Pancreas (tissue), 10 donors: Measurements from ENCODE around the gene CRACR2B. TPM values are rescaled to one million over a fixed set of nuclear protein-coding genes. Genes with fewer than 3 reads are reported as not detected.

ENCODE experiments used
- ATAC-seq, 4 donors: fragments of 200-7000 bp; cut with Tn5 transposase; one replicate each; pipeline versions ENCODE4 v1.8.0 to v1.9.1; 2020; ENCODE audit warnings: mild to moderate bottlenecking in 4 of 4, moderate library complexity in 4 of 4
- DNase-seq, 6 donors: peaks; one replicate each; pipeline ENCODE4 v3.0.0-alpha.2; 2020
- FAIRE-seq: peaks from 2 replicates; lab custom pipeline; 2012; peaks lifted over from hg19 to GRCh38; lab: Jason Lieb, UNC
- H3K27ac ChIP-seq, 4 donors: fragments of 200-600 bp; sonication (generic); 1 replicate in 3 of 4; 2 replicates in 1 of 4; pipeline versions ENCODE4 v1.5.0 to v1.8.0; 2020
- H3K27me3 ChIP-seq, 4 donors: fragments of 200-600 bp; one replicate each; pipeline ENCODE4 v1.8.0; 2021
- H3K36me3 ChIP-seq, 3 donors: fragments of 200-600 bp; sonication (generic) in 1 of 3; one replicate each; pipeline versions ENCODE4 v1.5.0 to v1.8.0; 2020 to 2021
- H3K4me1 ChIP-seq, 3 donors: fragments of 200-600 bp; one replicate each; pipeline ENCODE4 v1.8.0; 2021
- H3K4me3 ChIP-seq, 4 donors: fragments of 200-600 bp; sonication (generic) in 2 of 4; one replicate each; pipeline versions ENCODE4 v1.5.0 to v1.8.0; 2020 to 2021
- H3K9me3 ChIP-seq, 4 donors: fragments of 200-600 bp; one replicate each; pipeline ENCODE4 v1.8.0; 2021
- WGBS, 2 donors: extraction: QIAGEN DNeasy Blood & Tissue Kit; methylation state at CpG; one replicate each; pipeline ENCODE4 v1.1.7; 2013; 5-methylcytosine and 5-hydroxymethylcytosine counted together
- intact Hi-C, 3 donors: fragments of 100-400 bp; cut with DNase I; formaldehyde crosslinking; loops; one replicate each; pipeline versions ENCODE4 v1.11.1 to v1.14.2; 2022
- polyA plus RNA-seq, 2 donors: library from polyadenylated mRNA; stranded (reverse); fragments of 200-250 nt; gene quantifications; one replicate each; pipeline ENCODE4 v1.2.3, GENCODE V29; 2013
- total RNA-seq, 6 donors: library from RNA; stranded (reverse); fragmentation: NEBNext Ultra II Directional in 4 of 6; extraction: Animal tissue kit (Norgen Biotek cat#: 25700) in 4 of 6; gene quantifications; one replicate each; pipeline versions ENCODE4 v1.2.1 to v1.2.4, GENCODE V29; 2021 to 2023
- TF ChIP-seq, protein P1 (sequence below), 4 donors: fragments of 200-600 bp; sonication (generic) in 3 of 4; IDR thresholded peaks; one replicate each; pipeline versions ENCODE4 v1.5.0 to v1.8.0; 2021; ENCODE audit warnings: antibody characterized with exemption in 4 of 4
- donor health status: healthy with polysubstance abuse.
- donor health status: DM: no; HTN: no; CAD: no; lungs with moderate emphysema.
- donor health status: DM: no; HTN: no; CAD: no.
- donor health status: control.
- donor health status: control.
- donor health status: Bipolar disorder and iron deficiency.
- donor health status: DM: yes; HTN: yes; CAD: no.
- donor health status: DM: no; HTN: no; CAD: no.
- donor health status: DM: no; HTN: no; CAD: no.
- donor health status: DM: yes; HTN: yes; CAD: no.

CRACR2B gene
- total and polyA plus RNA-seq, 8 donors, result 60.6 to 378 (median 125) TPM

DNA sequence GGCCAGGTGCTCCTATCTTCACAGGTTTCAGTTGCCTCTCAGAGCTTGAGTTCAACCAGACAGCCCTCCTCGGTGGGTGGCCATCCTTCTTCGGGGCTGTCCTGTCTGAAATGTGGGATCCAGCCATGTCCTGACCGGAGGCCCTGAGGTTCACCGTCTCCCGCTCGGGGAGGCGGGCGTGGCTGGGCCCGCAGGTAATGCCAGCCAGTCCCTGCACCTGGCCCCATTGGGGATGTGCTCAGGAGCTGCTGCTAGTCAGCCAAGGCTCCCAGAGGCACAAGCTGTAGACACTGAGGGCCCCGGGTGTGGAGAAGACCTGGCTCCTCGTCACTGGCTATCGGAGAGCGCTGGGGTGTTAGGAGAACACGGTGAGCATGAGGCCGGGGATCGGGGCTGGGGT lies 47.5 kb downstream of the CRACR2B start:
- TF ChIP-seq, protein P1, sequence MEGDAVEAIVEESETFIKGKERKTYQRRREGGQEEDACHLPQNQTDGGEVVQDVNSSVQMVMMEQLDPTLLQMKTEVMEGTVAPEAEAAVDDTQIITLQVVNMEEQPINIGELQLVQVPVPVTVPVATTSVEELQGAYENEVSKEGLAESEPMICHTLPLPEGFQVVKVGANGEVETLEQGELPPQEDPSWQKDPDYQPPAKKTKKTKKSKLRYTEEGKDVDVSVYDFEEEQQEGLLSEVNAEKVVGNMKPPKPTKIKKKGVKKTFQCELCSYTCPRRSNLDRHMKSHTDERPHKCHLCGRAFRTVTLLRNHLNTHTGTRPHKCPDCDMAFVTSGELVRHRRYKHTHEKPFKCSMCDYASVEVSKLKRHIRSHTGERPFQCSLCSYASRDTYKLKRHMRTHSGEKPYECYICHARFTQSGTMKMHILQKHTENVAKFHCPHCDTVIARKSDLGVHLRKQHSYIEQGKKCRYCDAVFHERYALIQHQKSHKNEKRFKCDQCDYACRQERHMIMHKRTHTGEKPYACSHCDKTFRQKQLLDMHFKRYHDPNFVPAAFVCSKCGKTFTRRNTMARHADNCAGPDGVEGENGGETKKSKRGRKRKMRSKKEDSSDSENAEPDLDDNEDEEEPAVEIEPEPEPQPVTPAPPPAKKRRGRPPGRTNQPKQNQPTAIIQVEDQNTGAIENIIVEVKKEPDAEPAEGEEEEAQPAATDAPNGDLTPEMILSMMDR (IDR thresholded peaks at IDR 0.05), result no peak
- no peaks in the 10 kb centered on the region for H3K9me3 ChIP-seq
- FAIRE-seq (no peak), DNase-seq (no peak), ATAC-seq (no peak)
- intact Hi-C loops, result no loop called here
- no peaks in the 10 kb centered on the region for H3K27me3 ChIP-seq
- 91 to 93% methylated on average over 16 of the region's 16 CpGs for WGBS, 2 donors
- H3K4me3 ChIP-seq, result no peak overlapping the region
- H3K4me1 ChIP-seq, result peaks cover 0 to 4% (median 0%) of the 10 kb centered on the region in 3 donors
- H3K27ac ChIP-seq, result no peak overlapping the region
- no peaks in the 10 kb centered on the region for H3K36me3 ChIP-seq

DNA sequence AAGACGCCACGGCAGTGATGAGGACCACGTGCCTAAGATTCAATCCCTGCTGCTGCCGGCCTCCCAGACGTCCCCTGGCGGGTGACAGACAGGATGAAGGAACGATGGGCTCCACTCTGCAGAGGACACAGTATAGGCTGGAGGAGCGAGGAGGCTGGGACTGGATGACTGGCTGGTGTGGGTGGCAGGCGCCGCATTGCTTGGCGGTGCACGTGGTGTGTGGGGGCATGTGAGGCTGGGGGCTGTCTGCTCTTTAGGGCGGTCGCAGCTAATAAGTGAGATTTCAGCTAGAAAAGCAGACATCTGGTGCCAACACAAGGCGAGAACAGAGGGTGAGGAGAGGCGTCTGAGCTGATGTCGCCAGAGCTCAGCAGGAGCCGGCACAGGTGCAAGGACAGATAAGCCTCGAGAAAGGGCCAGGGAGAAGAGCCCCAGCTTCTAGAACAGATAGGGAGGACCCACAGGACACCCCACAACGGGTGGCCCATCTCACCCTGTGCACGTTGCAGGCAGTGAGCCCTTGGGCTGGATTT lies 48.1 kb downstream of the CRACR2B start:
- H3K27ac ChIP-seq, result no peak overlapping the region
- FAIRE-seq (no peak), ATAC-seq (peak; percentile 25 to 37 (median 34)), DNase-seq (no peak)
- WGBS, 2 donors, result 65 to 70% methylated on average over 21 of the region's 21 CpGs
- no peaks in the 10 kb centered on the region for H3K36me3 ChIP-seq
- intact Hi-C loops, result no loop called here
- TF ChIP-seq, protein P1 (IDR thresholded peaks at IDR 0.05), result no peak
- peaks cover 0 to 4% (median 0%) of the 10 kb centered on the region in 3 donors for H3K4me1 ChIP-seq
- H3K27me3 ChIP-seq, result no peaks in the 10 kb centered on the region
- H3K9me3 ChIP-seq, result no peaks in the 10 kb centered on the region
- no peak overlapping the region for H3K4me3 ChIP-seq

DNA sequence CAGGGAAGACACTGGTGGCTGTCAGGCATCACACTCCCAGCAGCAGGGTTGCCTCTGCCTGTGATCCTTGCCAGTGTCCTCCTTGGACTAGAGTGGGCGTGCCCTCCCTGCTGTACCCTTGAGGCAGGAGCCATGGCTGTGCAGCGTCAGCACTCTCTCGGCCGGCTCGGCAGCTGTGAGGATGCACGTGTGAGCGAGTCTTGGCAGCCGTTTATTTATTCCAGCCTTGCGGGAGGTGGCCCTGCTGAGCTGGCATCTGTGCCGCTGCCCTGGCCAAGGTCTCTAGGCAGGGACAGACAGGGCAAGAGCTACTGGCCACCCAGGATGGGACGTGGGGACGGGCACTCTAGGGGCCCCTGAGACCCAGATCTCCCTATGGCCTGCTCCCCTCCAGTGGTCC lies 48.8 kb downstream of the CRACR2B start:
- no peak for FAIRE-seq
- peak; percentile 72 to 95 (median 81) for DNase-seq
- ATAC-seq, result peak; percentile 92 to 93 (median 92)
- Histone ChIP-seq H3K27ac (no peak overlapping the region), H3K36me3 (no peaks in the 10 kb centered on the region), H3K4me3 (no peak overlapping the region), H3K4me1 (peaks cover 0 to 4% (median 0%) of the 10 kb centered on the region in 3 donors), H3K9me3 (no peaks in the 10 kb centered on the region), H3K27me3 (no peaks in the 10 kb centered on the region)
- TF ChIP-seq, protein P1 (IDR thresholded peaks at IDR 0.05), result no peak
- intact Hi-C loops, result no loop called here
- WGBS, 2 donors, result 19 to 27% methylated on average over 12 of the region's 12 CpGs

DNA sequence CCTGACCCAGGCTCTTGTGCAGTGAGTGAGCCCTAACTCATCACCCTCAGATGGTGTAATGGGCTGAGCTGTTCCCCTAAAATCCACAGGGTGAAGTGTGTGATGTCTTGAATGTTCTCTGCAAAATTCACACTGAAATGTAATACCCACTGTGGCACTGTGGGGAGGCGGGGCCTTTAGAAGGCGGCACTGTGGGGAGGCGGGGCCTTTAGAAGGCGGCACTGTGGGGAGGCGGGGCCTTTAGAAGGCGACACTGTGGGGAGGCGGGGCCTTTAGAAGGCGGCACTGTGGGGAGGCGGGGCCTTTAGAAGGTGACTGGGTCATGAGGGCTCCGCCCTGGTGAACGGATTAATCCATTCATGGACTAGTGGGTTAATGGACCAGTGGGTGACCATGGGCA lies 49.8 kb downstream of the CRACR2B start:
- Histone ChIP-seq H3K27me3 (no peaks in the 10 kb centered on the region), H3K36me3 (no peaks in the 10 kb centered on the region), H3K9me3 (no peaks in the 10 kb centered on the region), H3K4me1 (peaks cover 0 to 4% (median 0%) of the 10 kb centered on the region in 3 donors), H3K27ac (no peak overlapping the region), H3K4me3 (no peak overlapping the region)
- DNase-seq (no peak), FAIRE-seq (no peak), ATAC-seq (no peak)
- TF ChIP-seq, protein P1 (IDR thresholded peaks at IDR 0.05), result no peak
- intact Hi-C loops, result no loop called here
- 97% methylated on average over 11 of the region's 11 CpGs for WGBS, 2 donors

DNA sequence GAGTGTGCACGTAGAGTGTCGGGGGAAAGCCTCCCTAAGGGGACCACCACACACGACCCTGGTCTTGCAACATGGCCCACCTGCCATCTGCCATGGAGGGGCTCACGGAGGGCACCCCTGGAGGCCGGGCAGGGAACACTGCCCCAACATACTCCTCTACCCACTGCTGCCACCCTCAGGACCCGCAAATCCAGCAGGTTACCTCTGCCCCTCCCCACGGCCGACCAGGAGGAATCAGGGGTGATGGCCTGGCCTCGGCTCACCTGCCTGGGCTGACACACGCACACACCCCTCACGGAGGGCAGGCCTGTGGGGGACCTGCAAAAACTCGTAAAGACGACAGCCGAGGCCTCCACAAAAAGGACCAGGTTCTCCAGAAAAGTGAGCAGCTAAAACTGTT lies 52.7 kb downstream of the CRACR2B start:
- Histone ChIP-seq H3K27ac (no peak overlapping the region), H3K4me3 (no peak overlapping the region), H3K27me3 (no peaks in the 10 kb centered on the region), H3K9me3 (no peaks in the 10 kb centered on the region), H3K36me3 (no peaks in the 10 kb centered on the region), H3K4me1 (peaks cover 0 to 4% (median 0%) of the 10 kb centered on the region in 3 donors)
- DNase-seq, result no peak
- TF ChIP-seq, protein P1 (IDR thresholded peaks at IDR 0.05), result no peak
- intact Hi-C loops, result no loop called here
- no peak for ATAC-seq
- FAIRE-seq, result no peak
- WGBS, 2 donors, result 83 to 87% methylated on average over 13 to 14 of the region's 14 CpGs
